ENCODE results near the gene IFITM1. TPM values are rescaled to one million over a fixed set of nuclear protein-coding genes. Genes with fewer than 3 reads are reported as not detected.
A peak's percentile ranks its signal among the peaks of the same experiment; 100 is the strongest.
"Not testable (repeated sequence)": the region's sequence is repeated elsewhere in the genome, so short reads cannot be mapped to it uniquely, and the experiment has no call there.

Gene IFITM1
- total RNA-seq (2012; rRNA removed): 3.5 and 15.3 TPM in 2 replicates

DNA sequence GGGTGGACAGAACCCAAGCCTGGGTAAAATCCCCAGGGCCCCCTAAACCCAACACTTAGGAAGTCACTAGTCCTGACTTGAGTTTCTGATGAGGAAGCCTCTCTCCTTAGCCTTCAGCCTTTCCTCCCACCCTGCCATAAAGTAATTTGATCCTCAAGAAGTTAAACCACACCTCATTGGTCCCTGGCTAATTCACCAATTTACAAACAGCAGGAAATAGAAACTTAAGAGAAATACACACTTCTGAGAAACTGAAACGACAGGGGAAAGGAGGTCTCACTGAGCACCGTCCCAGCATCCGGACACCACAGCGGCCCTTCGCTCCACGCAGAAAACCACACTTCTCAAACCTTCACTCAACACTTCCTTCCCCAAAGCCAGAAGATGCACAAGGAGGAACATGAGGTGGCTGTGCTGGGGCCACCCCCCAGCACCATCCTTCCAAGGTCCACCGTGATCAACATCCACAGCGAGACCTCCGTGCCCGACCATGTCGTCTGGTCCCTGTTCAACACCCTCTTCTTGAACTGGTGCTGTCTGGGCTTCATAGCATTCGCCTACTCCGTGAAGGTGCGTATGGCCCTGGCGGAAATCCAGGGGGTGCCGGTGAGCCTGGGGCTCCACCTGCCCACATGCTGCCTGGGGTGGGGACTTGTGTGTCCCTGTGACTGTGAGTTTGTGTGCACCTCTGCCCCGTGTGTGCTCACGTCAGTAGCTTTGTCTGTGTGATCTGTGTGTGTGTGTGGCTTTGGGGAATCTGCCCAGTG lies at the start of gene IFITM1:
TSS of gene IFITM1 (plus strand) at position 254 of the 767 bp plus-strand sequence. CDS start at position 385, 131 bp downstream.
- no peak within 1 kb of the TSS for H3K4me3 ChIP-seq (ENCODE audit: low read length)
- H3K27me3 ChIP-seq (ENCODE audit: control insufficient read depth, insufficient read depth, low read length): no peaks in the 10 kb centered on the region
- no peak within 1 kb of the TSS for H3K9ac ChIP-seq (ENCODE audit: low read depth, low read length)
- peak within 1 kb of the TSS; percentile 22 for H3K4me2 ChIP-seq (ENCODE audit: low read length)
- H3K36me3 ChIP-seq (ENCODE audit: insufficient read depth, low read length): no peaks in the 10 kb centered on the region
- peaks cover 26% of the 10 kb centered on the region for H3K4me1 ChIP-seq (ENCODE audit: control insufficient read depth, insufficient read depth, low read length)
- no peaks in the 10 kb centered on the region for H3K9me3 ChIP-seq (replicated peaks; ENCODE audit: low read length)

GRCh38 chr11:266676-267439 lies 47.0 kb upstream of the IFITM1 start:
- Histone ChIP-seq H3K27me3 (ENCODE audit: control insufficient read depth, insufficient read depth, low read length) (peaks cover 15% of the 10 kb centered on the region), H3K4me2 (ENCODE audit: low read length) (no peak overlapping the region), H3K4me1 (ENCODE audit: control insufficient read depth, insufficient read depth, low read length) (no peaks in the 10 kb centered on the region), H3K9me3 (replicated peaks; ENCODE audit: low read length) (no peaks in the 10 kb centered on the region), H3K9ac (ENCODE audit: low read depth, low read length) (no peak overlapping the region), H3K36me3 (ENCODE audit: insufficient read depth, low read length) (no peaks in the 10 kb centered on the region), H3K4me3 (ENCODE audit: low read length) (no peak overlapping the region)

DNA sequence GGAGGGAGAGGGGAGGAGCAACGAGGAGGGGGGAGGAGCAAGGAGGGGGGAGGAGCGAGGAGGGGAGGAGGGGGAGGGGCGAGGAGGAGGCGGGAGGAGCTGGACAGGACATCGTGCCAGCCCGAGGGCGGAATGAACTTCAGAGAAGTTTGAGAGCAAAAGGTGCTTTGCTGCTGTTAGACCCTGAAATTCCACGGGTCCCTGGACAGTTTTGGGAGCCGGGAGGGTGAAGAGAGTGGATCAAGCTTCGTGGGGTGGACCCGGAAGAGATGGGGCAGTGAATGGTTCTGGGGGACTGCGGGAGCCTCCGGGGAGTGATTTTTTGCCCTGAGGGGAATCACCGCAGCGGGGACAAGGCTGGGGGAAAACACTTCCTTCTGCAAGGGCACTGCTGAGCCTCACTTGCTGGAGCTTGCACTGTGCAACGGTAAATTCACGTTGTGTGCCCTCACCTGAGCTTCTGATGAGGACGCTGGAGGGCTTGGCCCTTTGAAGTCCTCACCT lies 46.3 kb upstream of the IFITM1 start:
- Histone ChIP-seq H3K9me3 (replicated peaks; ENCODE audit: low read length) (no peaks in the 10 kb centered on the region), H3K9ac (ENCODE audit: low read depth, low read length) (no peak overlapping the region), H3K4me2 (ENCODE audit: low read length) (no peak overlapping the region), H3K36me3 (ENCODE audit: insufficient read depth, low read length) (no peaks in the 10 kb centered on the region), H3K27me3 (ENCODE audit: control insufficient read depth, insufficient read depth, low read length) (peaks cover 21% of the 10 kb centered on the region), H3K4me1 (ENCODE audit: control insufficient read depth, insufficient read depth, low read length) (no peaks in the 10 kb centered on the region), H3K4me3 (ENCODE audit: low read length) (no peak overlapping the region)

GRCh38 chr11:268716-269145 lies 45.1 kb upstream of the IFITM1 start:
- H3K36me3 ChIP-seq (ENCODE audit: insufficient read depth, low read length); H3K4me3 ChIP-seq (ENCODE audit: low read length); H3K9me3 ChIP-seq (replicated peaks; ENCODE audit: low read length); H3K9ac ChIP-seq (ENCODE audit: low read depth, low read length); H3K4me1 ChIP-seq (ENCODE audit: control insufficient read depth, insufficient read depth, low read length): not testable (repeated sequence)
- Histone ChIP-seq H3K27me3 (ENCODE audit: control insufficient read depth, insufficient read depth, low read length) (peaks cover 32% of the 10 kb centered on the region), H3K4me2 (ENCODE audit: low read length) (peak overlapping the region; percentile 48)

DNA sequence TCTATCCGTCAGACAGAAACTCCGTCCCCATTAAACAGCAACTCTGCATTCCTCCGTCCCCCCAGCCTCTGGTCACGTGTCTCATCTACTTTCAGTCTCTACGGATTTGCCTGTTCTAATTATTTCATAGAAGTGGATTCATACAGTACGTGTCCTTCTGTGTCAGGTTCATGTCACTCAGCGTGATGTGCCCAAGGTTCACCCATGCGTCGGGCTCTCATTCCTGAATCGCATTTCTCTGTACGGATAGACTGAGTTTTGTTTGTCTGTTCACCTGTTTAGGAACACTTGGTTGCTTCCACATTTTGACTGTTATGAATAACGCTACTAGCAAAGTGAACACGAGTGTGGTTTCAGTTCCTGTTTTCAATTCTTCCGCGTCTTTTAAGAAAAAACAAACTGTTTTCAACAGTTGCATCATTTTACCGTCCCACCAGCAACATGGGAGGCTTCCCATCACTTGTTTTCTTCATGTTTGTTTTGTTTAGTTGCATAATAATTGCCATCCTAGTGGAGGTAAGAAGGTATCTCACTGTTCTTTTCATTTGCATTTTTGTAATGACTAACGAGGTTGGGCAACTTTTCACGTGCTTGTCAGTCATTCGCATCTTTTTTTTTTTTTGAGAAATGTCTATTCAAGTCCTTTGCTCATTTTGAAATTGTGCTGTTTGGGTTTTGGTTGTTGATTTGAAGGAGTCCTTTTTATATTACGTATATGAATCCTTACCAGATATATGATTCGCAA lies 44.5 kb upstream of the IFITM1 start:
- peak overlapping the region; percentile 48 for H3K4me2 ChIP-seq (ENCODE audit: low read length)
- peaks cover 38% of the 10 kb centered on the region for H3K27me3 ChIP-seq (ENCODE audit: control insufficient read depth, insufficient read depth, low read length)
- H3K36me3 ChIP-seq (ENCODE audit: insufficient read depth, low read length): no peaks in the 10 kb centered on the region
- no peaks in the 10 kb centered on the region for H3K4me1 ChIP-seq (ENCODE audit: control insufficient read depth, insufficient read depth, low read length)
- no peak overlapping the region for H3K4me3 ChIP-seq (ENCODE audit: low read length)
- no peak overlapping the region for H3K9ac ChIP-seq (ENCODE audit: low read depth, low read length)
- H3K9me3 ChIP-seq (replicated peaks; ENCODE audit: low read length): no peaks in the 10 kb centered on the region

GRCh38 chr11:270451-271318 lies 43.2 kb upstream of the IFITM1 start:
- Histone ChIP-seq H3K4me3 (ENCODE audit: low read length) (no peak overlapping the region), H3K9me3 (replicated peaks; ENCODE audit: low read length) (no peaks in the 10 kb centered on the region), H3K27me3 (ENCODE audit: control insufficient read depth, insufficient read depth, low read length) (peaks cover 50% of the 10 kb centered on the region), H3K9ac (ENCODE audit: low read depth, low read length) (no peak overlapping the region), H3K4me2 (ENCODE audit: low read length) (no peak overlapping the region), H3K4me1 (ENCODE audit: control insufficient read depth, insufficient read depth, low read length) (no peaks in the 10 kb centered on the region), H3K36me3 (ENCODE audit: insufficient read depth, low read length) (no peaks in the 10 kb centered on the region)

- H3K4me2 ChIP-seq (ENCODE audit: low read length): no peak overlapping the region
Measured at GRCh38 chr11:271319-271715, 42.5 kb upstream of the IFITM1 start.

DNA sequence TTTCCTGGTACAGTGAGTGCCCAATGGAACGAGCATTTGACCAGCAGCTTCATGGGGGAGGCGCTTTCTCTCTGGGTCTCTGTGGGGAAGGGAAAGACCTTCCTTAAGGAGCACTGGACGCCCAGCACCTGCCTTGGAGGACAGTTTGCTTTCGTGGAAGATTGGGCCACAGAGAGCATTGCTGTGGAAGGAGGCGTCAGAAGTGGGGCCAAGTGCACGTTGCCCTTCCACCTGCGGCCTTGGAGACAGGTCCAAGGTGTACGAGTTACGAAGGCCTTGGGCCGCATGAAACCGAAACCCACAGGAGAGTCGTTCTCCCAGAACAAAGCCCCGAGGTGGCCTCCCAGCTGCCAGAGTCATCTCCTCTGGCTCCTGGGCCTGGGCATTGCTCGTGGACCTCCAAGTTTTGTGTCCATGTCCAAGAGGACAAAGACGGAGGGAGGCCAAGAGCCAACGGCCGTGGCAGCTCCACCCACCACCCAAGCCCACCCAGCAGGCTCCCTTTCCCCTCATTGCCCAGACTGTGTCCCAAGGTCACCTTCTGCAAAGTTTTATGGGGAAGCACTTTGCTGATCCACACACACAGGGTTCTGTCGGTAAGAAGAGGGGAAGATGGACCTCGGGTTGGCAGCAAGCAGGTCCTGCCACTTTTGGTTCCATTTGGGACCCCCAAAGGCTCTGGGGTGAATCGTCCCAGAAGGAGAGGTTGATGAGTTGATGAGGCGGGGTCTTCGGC lies 41.5 kb upstream of the IFITM1 start:
- H3K36me3 ChIP-seq (ENCODE audit: insufficient read depth, low read length): no peaks in the 10 kb centered on the region
- H3K9me3 ChIP-seq (replicated peaks; ENCODE audit: low read length): no peaks in the 10 kb centered on the region
- H3K4me2 ChIP-seq (ENCODE audit: low read length): no peak overlapping the region
- H3K27me3 ChIP-seq (ENCODE audit: control insufficient read depth, insufficient read depth, low read length): peaks cover 55% of the 10 kb centered on the region
- H3K4me3 ChIP-seq (ENCODE audit: low read length): no peak overlapping the region
- H3K9ac ChIP-seq (ENCODE audit: low read depth, low read length): no peak overlapping the region
- no peaks in the 10 kb centered on the region for H3K4me1 ChIP-seq (ENCODE audit: control insufficient read depth, insufficient read depth, low read length)

More at GRCh38 chr11:271319-271715, 42.5 kb upstream of the IFITM1 start:
- Histone ChIP-seq H3K9me3 (replicated peaks; ENCODE audit: low read length) (no peaks in the 10 kb centered on the region), H3K4me1 (ENCODE audit: control insufficient read depth, insufficient read depth, low read length) (no peaks in the 10 kb centered on the region), H3K9ac (ENCODE audit: low read depth, low read length) (no peak overlapping the region), H3K36me3 (ENCODE audit: insufficient read depth, low read length) (no peaks in the 10 kb centered on the region), H3K27me3 (ENCODE audit: control insufficient read depth, insufficient read depth, low read length) (peaks cover 50% of the 10 kb centered on the region), H3K4me3 (ENCODE audit: low read length) (no peak overlapping the region)

GRCh38 chr11:272931-273198 lies 41.0 kb upstream of the IFITM1 start:
- no peaks in the 10 kb centered on the region for H3K36me3 ChIP-seq (ENCODE audit: insufficient read depth, low read length)

DNA sequence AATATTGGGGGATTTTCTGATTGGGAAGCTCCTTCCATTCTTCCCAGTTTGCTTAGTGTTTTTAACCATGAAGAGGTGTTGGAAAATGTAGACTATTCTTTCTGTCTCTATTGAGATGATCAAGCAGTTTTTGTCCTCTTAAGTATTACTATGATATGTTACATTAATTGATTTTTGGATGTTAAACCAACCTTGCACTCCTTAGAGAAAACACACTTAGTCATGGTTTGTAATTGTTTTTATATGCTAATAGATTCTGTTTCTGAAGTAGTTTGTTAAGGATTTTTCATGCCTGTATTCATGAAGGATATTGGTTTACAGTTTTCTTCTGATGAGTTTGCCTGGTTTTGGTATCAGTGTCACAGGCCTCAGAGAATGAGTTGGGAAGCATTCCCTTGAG lies 37.6 kb upstream of the IFITM1 start:
- H3K4me3 ChIP-seq (ENCODE audit: low read length): no peak overlapping the region
- no peaks in the 10 kb centered on the region for H3K36me3 ChIP-seq (ENCODE audit: insufficient read depth, low read length)
- H3K27me3 ChIP-seq (ENCODE audit: control insufficient read depth, insufficient read depth, low read length): peaks cover 76% of the 10 kb centered on the region
- H3K9me3 ChIP-seq (replicated peaks; ENCODE audit: low read length): no peaks in the 10 kb centered on the region
- no peak overlapping the region for H3K9ac ChIP-seq (ENCODE audit: low read depth, low read length)
- no peaks in the 10 kb centered on the region for H3K4me1 ChIP-seq (ENCODE audit: control insufficient read depth, insufficient read depth, low read length)
- H3K4me2 ChIP-seq (ENCODE audit: low read length): no peak overlapping the region

More at GRCh38 chr11:272931-273198, 41.0 kb upstream of the IFITM1 start:
- Histone ChIP-seq H3K4me1 (ENCODE audit: control insufficient read depth, insufficient read depth, low read length) (no peaks in the 10 kb centered on the region), H3K4me3 (ENCODE audit: low read length) (no peak overlapping the region), H3K4me2 (ENCODE audit: low read length) (no peak overlapping the region), H3K27me3 (ENCODE audit: control insufficient read depth, insufficient read depth, low read length) (peaks cover 60% of the 10 kb centered on the region), H3K9me3 (replicated peaks; ENCODE audit: low read length) (no peaks in the 10 kb centered on the region), H3K9ac (ENCODE audit: low read depth, low read length) (no peak overlapping the region)
